Measurements from ENCODE around the gene FARP2.

DNA sequence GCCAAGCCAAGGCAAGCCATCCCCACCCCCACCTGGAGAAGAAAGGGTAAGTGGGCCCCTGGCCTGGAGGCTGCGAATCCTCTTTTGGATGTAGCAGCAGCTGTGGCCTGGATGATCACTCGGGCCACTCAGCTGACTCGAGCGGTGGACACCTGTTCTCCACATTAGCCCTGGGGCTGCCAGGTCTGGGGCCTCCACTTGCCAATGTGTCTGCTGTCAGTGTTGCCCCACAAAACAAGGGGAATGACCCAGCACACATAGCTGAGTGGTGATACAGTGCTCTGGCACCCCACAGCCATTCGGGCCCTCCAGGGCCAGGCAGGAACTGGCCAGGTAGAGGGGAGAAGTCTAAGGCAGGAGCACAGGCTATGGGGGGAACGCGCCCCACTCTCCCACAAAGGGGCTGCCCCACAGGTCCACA is 149.7 kb downstream of the FARP2 start:
- TF ChIP-seq, protein P1, sequence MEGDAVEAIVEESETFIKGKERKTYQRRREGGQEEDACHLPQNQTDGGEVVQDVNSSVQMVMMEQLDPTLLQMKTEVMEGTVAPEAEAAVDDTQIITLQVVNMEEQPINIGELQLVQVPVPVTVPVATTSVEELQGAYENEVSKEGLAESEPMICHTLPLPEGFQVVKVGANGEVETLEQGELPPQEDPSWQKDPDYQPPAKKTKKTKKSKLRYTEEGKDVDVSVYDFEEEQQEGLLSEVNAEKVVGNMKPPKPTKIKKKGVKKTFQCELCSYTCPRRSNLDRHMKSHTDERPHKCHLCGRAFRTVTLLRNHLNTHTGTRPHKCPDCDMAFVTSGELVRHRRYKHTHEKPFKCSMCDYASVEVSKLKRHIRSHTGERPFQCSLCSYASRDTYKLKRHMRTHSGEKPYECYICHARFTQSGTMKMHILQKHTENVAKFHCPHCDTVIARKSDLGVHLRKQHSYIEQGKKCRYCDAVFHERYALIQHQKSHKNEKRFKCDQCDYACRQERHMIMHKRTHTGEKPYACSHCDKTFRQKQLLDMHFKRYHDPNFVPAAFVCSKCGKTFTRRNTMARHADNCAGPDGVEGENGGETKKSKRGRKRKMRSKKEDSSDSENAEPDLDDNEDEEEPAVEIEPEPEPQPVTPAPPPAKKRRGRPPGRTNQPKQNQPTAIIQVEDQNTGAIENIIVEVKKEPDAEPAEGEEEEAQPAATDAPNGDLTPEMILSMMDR (IDR thresholded peaks at IDR 0.05) = no peak
- TF ChIP-seq POLR2A (IDR thresholded peaks at IDR 0.05) = no peak

Data from body of pancreas (tissue), 4 donors.